K562 (cell line): ENCODE results near the gene PRKD1. TPM values are rescaled to one million over a fixed set of nuclear protein-coding genes. Genes with fewer than 3 reads are reported as not detected.

Source experiments
- ATAC-seq: fragments of 200-7000 bp; cut with Tn5 transposase; 3 replicates; pipeline ENCODE4 v1.9.1; 2020; ENCODE audit warnings: moderate library complexity
- BruUV-seq: library from RNA; stranded (reverse); fragments of 400-500 nt; replicated peaks from 2 replicates; lab custom pipeline; 2021; lab: Mats Ljungman, UMichigan
- CTCF ChIA-PET: fragments of 300-600 bp; formaldehyde crosslinking; extraction: SDS; loops from one replicate; lab custom pipeline; 2021; ENCODE audit warnings: low intra/inter-chr PET ratio; lab: Yijun Ruan, JAX
- POLR2A ChIA-PET: fragments of 300-600, 350-650 bp; sonication (Branson Sonifier 250); formaldehyde crosslinking; extraction: SDS; loops from one replicate; lab custom pipeline; 2021; ENCODE audit warnings: antibody characterized with exemption, inconsistent platforms; lab: Yijun Ruan, JAX
- DNase-seq, 4 experiments: peaks; one replicate each; pipeline versions ENCODE4 v3.0.0 to v3.0.0-alpha.2; 2011 to 2018; ENCODE audit warnings: low spot score in 3 of 4, mixed read lengths in 3 of 4; ENCODE audit errors: extremely low read depth in 1 of 4
- FAIRE-seq: peaks from 2 replicates; lab custom pipeline; 2011; peaks lifted over from hg19 to GRCh38; lab: Jason Lieb, UNC
- H2AFZ ChIP-seq: 2 replicates; pipeline ENCODE4 v1.6.0; 2011; ENCODE audit warnings: low read depth, low read length, control low read depth, inconsistent platforms
- H3K27ac ChIP-seq: fragments of 200-600 bp; 3 replicates; pipeline ENCODE4 v1.8.0; 2011; ENCODE audit warnings: low read depth, mild to moderate bottlenecking, control low read depth, inconsistent platforms, low read length, moderate library complexity, mixed read lengths; ENCODE audit errors: extremely low read depth
- H3K27me3 ChIP-seq, 2 experiments: fragments of 300-600 bp in 1 of 2; 2 replicates in 1 of 2; 3 replicates in 1 of 2; pipeline versions ENCODE4 v1.6.0 to v1.8.0; 2011; ENCODE audit warnings: inconsistent platforms in 2 of 2, low read length in 2 of 2, mild to moderate bottlenecking in 1 of 2, mixed read lengths in 1 of 2, moderate library complexity in 1 of 2; ENCODE audit not compliant: control insufficient read depth in 2 of 2, insufficient read depth in 2 of 2
- H3K36me3 ChIP-seq: fragments of 300-600 bp; 3 replicates; pipeline ENCODE4 v1.8.0; 2011; ENCODE audit warnings: mild to moderate bottlenecking, low read length, inconsistent platforms; ENCODE audit not compliant: control insufficient read depth, insufficient read depth
- H3K4me1 ChIP-seq, 2 experiments: fragments of 200-600 bp in 1 of 2; replicated peaks in 1 of 2; 2 replicates in 1 of 2; 3 replicates in 1 of 2; pipeline versions ENCODE4 v1.5.1 to v1.8.0; 2011; ENCODE audit warnings: inconsistent platforms in 2 of 2, low read length in 2 of 2, mild to moderate bottlenecking in 1 of 2, mixed read lengths in 1 of 2, moderate library complexity in 1 of 2; ENCODE audit not compliant: control insufficient read depth in 2 of 2, insufficient read depth in 2 of 2
- H3K4me2 ChIP-seq: 2 replicates; pipeline ENCODE4 v1.6.1; 2011; ENCODE audit warnings: low read length, control low read depth, inconsistent platforms, mixed read lengths; ENCODE audit not compliant: insufficient read depth
- H3K4me3 ChIP-seq: fragments of 200-600 bp; sonication (generic), shearing (Covaris generic); 2 replicates; pipeline ENCODE4 v1.5.1; 2016; ENCODE audit warnings: control low read depth, inconsistent platforms
- H3K79me2 ChIP-seq: fragments of 200-600 bp; 3 replicates; pipeline ENCODE4 v1.8.0; 2011; ENCODE audit warnings: low read length, inconsistent platforms; ENCODE audit not compliant: control insufficient read depth, insufficient read depth
- H3K9ac ChIP-seq, 2 experiments: 2 replicates each; pipeline versions ENCODE4 v1.6.0 to v1.6.1; 2011; ENCODE audit warnings: low read depth in 2 of 2, low read length in 2 of 2, control low read depth in 1 of 2, inconsistent platforms in 1 of 2, mild to moderate bottlenecking in 1 of 2, mixed read lengths in 1 of 2; ENCODE audit not compliant: insufficient read depth in 1 of 2
- H3K9me1 ChIP-seq: one replicate; pipeline ENCODE4 v1.6.0; 2011; ENCODE audit warnings: inconsistent platforms, mild to moderate bottlenecking, low read length, moderate library complexity; ENCODE audit not compliant: control insufficient read depth, insufficient read depth
- H3K9me3 ChIP-seq: replicated peaks from 2 replicates; pipeline ENCODE4 v1.5.1; 2011; ENCODE audit warnings: low read depth, low read length, inconsistent platforms; ENCODE audit not compliant: control insufficient read depth, insufficient read depth
- H4K20me1 ChIP-seq: replicated peaks from 2 replicates; pipeline ENCODE4 v1.6.1; 2011; ENCODE audit warnings: low read length, inconsistent platforms, mixed read lengths; ENCODE audit not compliant: control insufficient read depth, insufficient read depth
- FUS ChIP-seq: fragments of 200-400 bp; formaldehyde crosslinking; optimal IDR thresholded peaks from 2 replicates; pipeline ENCODE3; 2017; ENCODE audit warnings: low read depth, low read length
- HEY1 ChIP-seq: fragments of 250-450 bp; sonication (Bioruptor Pico); IDR thresholded peaks from 2 replicates; pipeline ENCODE4 v1.5.0; 2020; ENCODE audit warnings: mild to moderate bottlenecking, moderate library complexity, borderline replicate concordance
- HIVEP1 ChIP-seq: fragments of 250-450 bp; sonication (Bioruptor Pico); IDR thresholded peaks from 2 replicates; pipeline ENCODE4 v1.4.0; 2020; ENCODE audit warnings: mild to moderate bottlenecking
- KDM1A ChIP-seq, 2 experiments: fragments of 450-650 bp; IDR thresholded peaks; 2 replicates each; pipeline ENCODE4 v1.6.1; 2016; ENCODE audit warnings: mild to moderate bottlenecking in 2 of 2
- KDM4B ChIP-seq, 2 experiments: fragments of 450-650 bp in 1 of 2; sonication (generic) in 1 of 2; IDR thresholded peaks; 2 replicates each; pipeline ENCODE4 v1.6.1; 2016 to 2017; ENCODE audit warnings: borderline replicate concordance in 2 of 2, antibody characterized with exemption in 1 of 2, low read depth in 1 of 2, mild to moderate bottlenecking in 1 of 2
- NELFE ChIP-seq: IDR thresholded peaks from 2 replicates; pipeline ENCODE4 v1.6.1; 2011; ENCODE audit warnings: mild to moderate bottlenecking; ENCODE audit not compliant: insufficient read depth, insufficient read length
- TAF9B ChIP-seq: fragments of 450-650 bp; IDR thresholded peaks from 2 replicates; pipeline ENCODE4 v1.6.1; 2018; ENCODE audit warnings: mild to moderate bottlenecking; ENCODE audit not compliant: partially characterized antibody
- ZKSCAN3 ChIP-seq: fragments of 250-450 bp; sonication (Bioruptor Pico); IDR thresholded peaks from 2 replicates; pipeline ENCODE4 v1.4.0; 2020
- ZNF668 ChIP-seq: fragments of 250-450 bp; sonication (Bioruptor Pico); IDR thresholded peaks from 2 replicates; pipeline ENCODE4 v1.8.0; 2022; ENCODE audit warnings: mild to moderate bottlenecking, inconsistent platforms
- ZSCAN32 ChIP-seq: fragments of 450-650 bp; formaldehyde crosslinking; IDR thresholded peaks from 2 replicates; pipeline ENCODE4 v1.4.0; 2020; ENCODE audit warnings: mild to moderate bottlenecking, moderate library complexity
- WGBS: fragments of 100-300 bp; shearing (Covaris generic); methylation state at CpG from one replicate; pipeline ENCODE4 v1.1.6; 2016; ENCODE audit warnings: low coverage, mixed read lengths; ENCODE audit not compliant: insufficient coverage; ENCODE audit errors: missing lambda C conversion rate; 5-methylcytosine and 5-hydroxymethylcytosine counted together
- in situ Hi-C: fragments of 300-500 bp; cut with MboI; formaldehyde crosslinking; loops from 4 replicates; pipeline ENCODE4 v1.15.0; 2018; ENCODE audit warnings: inconsistent platforms, mixed read lengths
- intact Hi-C: fragments of 100-400 bp; cut with micrococcal nuclease; formaldehyde crosslinking; loops from 2 replicates; pipeline ENCODE4 v1.14.2; 2022
- polyA plus RNA-seq, 8 experiments: library from polyadenylated mRNA; depleted of rRNA in 4 of 8; stranded (reverse) in 5 of 8; unstranded in 3 of 8; fragments of >200 nt; fragmentation: Nextera tagmentation in 2 of 8; fragmentation: Illumina TruSeq in 1 of 8; extraction: Ambion mirVana in 2 of 8; extraction: Trizol in 1 of 8; gene quantifications; 2 replicates each; pipeline versions ENCODE4 v1.2.1 to v1.2.3, GENCODE V29; 2011 to 2014; ENCODE audit warnings: inconsistent platforms in 1 of 8, missing spikeins in 1 of 8
- total RNA-seq, 7 experiments: library from RNA; depleted of rRNA in 6 of 7; stranded (reverse); fragments of >200 nt in 6 of 7; fragmentation: Illumina TruSeq in 2 of 7; extraction: Trizol in 2 of 7; gene quantifications; 2 replicates each; pipeline versions ENCODE4 v1.2.1 to v1.2.3, GENCODE V29; 2011 to 2021; ENCODE audit warnings: low replicate concordance in 1 of 7
- TF ChIP-seq, protein P1 (sequence below): fragments of 450-650 bp; formaldehyde crosslinking; IDR thresholded peaks from 2 replicates; pipeline ENCODE4 v1.4.0; 2022; ENCODE audit warnings: missing genetic modification characterization
- TF ChIP-seq, protein P2 (sequence below): fragments of 450-650 bp; IDR thresholded peaks from 2 replicates; pipeline ENCODE4 v1.6.1; 2018; ENCODE audit not compliant: partially characterized antibody

Gene PRKD1
- total and polyA plus RNA-seq, 9 of the 15 experiments (the other 6 are each of a cell fraction or from before 2014, with no cell fraction given) = 0.04 to 0.25 (median 0.13) TPM; not detected in 1

DNA sequence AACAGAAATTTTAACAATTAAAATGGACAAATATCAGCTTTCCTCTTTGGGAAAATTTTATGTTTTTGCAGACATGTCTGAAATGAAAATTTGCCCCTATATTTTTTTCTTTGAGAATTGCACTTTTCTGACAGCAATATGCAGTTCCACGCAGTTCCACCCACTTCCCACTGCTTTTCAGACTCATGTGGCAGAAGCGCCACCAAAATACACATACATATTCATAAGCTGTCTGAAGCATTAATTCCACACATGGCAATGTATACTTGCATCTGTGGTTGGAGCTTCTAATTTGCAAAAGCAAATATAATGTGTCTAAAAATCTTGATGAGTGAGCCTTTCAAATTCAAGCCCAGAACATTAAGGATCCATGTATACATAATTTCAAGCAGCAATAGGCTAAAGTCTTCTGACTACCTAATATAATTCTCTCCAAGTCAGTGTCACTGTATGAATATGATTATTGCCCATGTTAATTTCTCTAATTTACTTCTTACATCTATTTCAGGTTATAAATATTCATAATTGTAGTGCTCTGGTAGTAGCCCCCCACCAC, 129.5 kb downstream of the PRKD1 start:
- Histone ChIP-seq H3K27me3 (no peaks in the 10 kb centered on the region), H3K4me3 (no peak overlapping the region), H3K36me3 (no peaks in the 10 kb centered on the region), H3K27ac (no peak overlapping the region), H3K9me1 (no peaks in the 10 kb centered on the region), H3K4me1 (no peaks in the 10 kb centered on the region), H3K9me3 (no peaks in the 10 kb centered on the region), H3K4me2 (no peak overlapping the region), H3K79me2 (no peaks in the 10 kb centered on the region), H2AFZ (no peak overlapping the region), H3K9ac (no peak overlapping the region), H4K20me1 (no peaks in the 10 kb centered on the region)
- ChIA-PET CTCF (no interaction called here), POLR2A (no interaction called here)
- no TSS peak for BruUV-seq
- DNase-seq (no peak), FAIRE-seq (no peak), ATAC-seq (no peak)
- WGBS = 10% methylated on average over 2 of the region's 2 CpGs
- intact Hi-C loops = no loop called here
- in situ Hi-C loops = no loop called here
- no peak for TF ChIP-seq ZNF668 (CRISPR knock-in tag)
- TF ChIP-seq HIVEP1 (CRISPR knock-in tag) = no peak
- TF ChIP-seq ZSCAN32 (CRISPR knock-in tag) = no peak
- TF ChIP-seq NELFE = no peak
- TF ChIP-seq KDM1A (IDR thresholded peaks at IDR 0.05) = no peak
- no peak for TF ChIP-seq ZKSCAN3
- no peak for TF ChIP-seq TAF9B
- TF ChIP-seq HEY1 = no peak
- no peak for TF ChIP-seq KDM4B (IDR thresholded peaks at IDR 0.05; ENCODE audit: borderline replicate concordance in 2 of 2, low read depth in 1 of 2)
- no peak for TF ChIP-seq FUS
- TF ChIP-seq, protein P1, sequence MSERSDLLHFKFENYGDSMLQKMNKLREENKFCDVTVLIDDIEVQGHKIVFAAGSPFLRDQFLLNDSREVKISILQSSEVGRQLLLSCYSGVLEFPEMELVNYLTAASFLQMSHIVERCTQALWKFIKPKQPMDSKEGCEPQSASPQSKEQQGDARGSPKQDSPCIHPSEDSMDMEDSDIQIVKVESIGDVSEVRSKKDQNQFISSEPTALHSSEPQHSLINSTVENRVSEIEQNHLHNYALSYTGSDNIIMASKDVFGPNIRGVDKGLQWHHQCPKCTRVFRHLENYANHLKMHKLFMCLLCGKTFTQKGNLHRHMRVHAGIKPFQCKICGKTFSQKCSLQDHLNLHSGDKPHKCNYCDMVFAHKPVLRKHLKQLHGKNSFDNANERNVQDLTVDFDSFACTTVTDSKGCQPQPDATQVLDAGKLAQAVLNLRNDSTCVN (CRISPR knock-in tag) = no peak
- TF ChIP-seq, protein P2, sequence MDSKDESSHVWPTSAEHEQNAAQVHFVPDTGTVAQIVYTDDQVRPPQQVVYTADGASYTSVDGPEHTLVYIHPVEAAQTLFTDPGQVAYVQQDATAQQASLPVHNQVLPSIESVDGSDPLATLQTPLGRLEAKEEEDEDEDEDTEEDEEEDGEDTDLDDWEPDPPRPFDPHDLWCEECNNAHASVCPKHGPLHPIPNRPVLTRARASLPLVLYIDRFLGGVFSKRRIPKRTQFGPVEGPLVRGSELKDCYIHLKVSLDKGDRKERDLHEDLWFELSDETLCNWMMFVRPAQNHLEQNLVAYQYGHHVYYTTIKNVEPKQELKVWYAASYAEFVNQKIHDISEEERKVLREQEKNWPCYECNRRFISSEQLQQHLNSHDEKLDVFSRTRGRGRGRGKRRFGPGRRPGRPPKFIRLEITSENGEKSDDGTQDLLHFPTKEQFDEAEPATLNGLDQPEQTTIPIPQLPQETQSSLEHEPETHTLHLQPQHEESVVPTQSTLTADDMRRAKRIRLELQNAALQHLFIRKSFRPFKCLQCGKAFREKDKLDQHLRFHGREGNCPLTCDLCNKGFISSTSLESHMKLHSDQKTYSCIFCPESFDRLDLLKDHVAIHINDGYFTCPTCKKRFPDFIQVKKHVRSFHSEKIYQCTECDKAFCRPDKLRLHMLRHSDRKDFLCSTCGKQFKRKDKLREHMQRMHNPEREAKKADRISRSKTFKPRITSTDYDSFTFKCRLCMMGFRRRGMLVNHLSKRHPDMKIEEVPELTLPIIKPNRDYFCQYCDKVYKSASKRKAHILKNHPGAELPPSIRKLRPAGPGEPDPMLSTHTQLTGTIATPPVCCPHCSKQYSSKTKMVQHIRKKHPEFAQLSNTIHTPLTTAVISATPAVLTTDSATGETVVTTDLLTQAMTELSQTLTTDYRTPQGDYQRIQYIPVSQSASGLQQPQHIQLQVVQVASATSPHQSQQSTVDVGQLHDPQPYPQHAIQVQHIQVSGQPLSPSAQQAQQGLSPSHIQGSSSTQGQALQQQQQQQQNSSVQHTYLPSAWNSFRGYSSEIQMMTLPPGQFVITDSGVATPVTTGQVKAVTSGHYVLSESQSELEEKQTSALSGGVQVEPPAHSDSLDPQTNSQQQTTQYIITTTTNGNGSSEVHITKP = no peak
